Dedifferentiated amniotic fluid mesenchymal stem cell (primary cell): Measurements from ENCODE around the gene PDCD1.
"Not testable (repeated sequence)": the region's sequence is repeated elsewhere in the genome, so short reads cannot be mapped to it uniquely, and the experiment has no call there.

ENCODE experiments used
- DNase-seq: peaks from one replicate; pipeline ENCODE4 v3.0.0-alpha.2; 2016; ENCODE audit errors: extremely low spot score

Gene PDCD1

DNA sequence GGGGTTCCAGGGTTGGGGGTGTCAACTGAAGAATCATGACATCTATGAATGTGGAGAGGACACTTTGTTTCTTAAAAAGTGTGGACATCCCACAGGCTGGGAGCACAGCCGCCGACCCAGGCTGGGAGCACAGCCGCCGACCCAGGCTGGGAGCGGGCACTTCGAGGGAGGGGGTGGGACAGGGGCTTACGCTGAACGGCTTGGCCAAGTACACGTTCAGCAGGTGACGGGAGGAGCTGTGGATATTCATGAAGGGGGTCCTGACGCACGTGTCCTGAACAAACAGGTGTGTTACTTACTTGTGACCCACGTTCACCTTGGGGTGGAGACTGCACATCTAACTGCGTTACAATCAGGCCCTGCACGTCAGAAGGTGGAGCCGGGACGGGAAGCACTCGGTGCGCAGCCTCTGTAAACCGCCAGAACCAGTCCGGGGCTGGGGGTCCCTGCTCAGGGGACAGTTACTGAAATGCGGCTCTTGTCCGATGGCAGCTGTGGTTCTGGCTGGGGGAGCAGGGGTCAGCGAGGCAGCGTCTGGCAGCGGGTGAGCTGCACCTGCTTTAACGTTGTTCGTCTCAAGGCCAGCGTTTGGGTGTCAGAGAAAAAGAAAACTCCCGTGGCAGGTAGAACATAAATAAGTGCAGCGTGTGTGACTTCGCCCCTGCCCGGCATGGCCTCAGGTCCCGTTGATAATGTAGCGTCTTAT is 58.3 kb downstream of the PDCD1 start:
- DNase-seq, result not testable (repeated sequence)
